Lower lobe of right lung (tissue), 2 donors: ENCODE measurements around the gene MBNL2. TPM values are rescaled to one million over a fixed set of nuclear protein-coding genes. Genes with fewer than 3 reads are reported as not detected.

ENCODE experiments used
- ATAC-seq, 2 donors: fragments of 200-7000 bp; cut with Tn5 transposase; one replicate each; pipeline ENCODE4 v1.9.1; 2020 to 2022; ENCODE audit warnings: mild to moderate bottlenecking in 2 of 2, moderate library complexity in 2 of 2
- DNase-seq: peaks from one replicate; pipeline ENCODE4 v3.0.0-alpha.2; 2020
- H3K27ac ChIP-seq: fragments of 200-600 bp; one replicate; pipeline ENCODE4 v1.8.0; 2022
- H3K27me3 ChIP-seq: fragments of 200-600 bp; one replicate; pipeline ENCODE4 v1.8.0; 2022; ENCODE audit warnings: low read depth
- H3K36me3 ChIP-seq: fragments of 200-600 bp; one replicate; pipeline ENCODE4 v1.8.0; 2022; ENCODE audit warnings: mild to moderate bottlenecking
- H3K4me1 ChIP-seq: fragments of 200-600 bp; one replicate; pipeline ENCODE4 v1.8.0; 2022
- H3K4me3 ChIP-seq: fragments of 200-600 bp; one replicate; pipeline ENCODE4 v1.8.0; 2022; ENCODE audit warnings: mild to moderate bottlenecking
- H3K9me3 ChIP-seq: fragments of 200-600 bp; one replicate; pipeline ENCODE4 v1.8.0; 2022
- intact Hi-C: fragments of 100-400 bp; cut with DNase I; formaldehyde crosslinking; loops from one replicate; pipeline ENCODE4 v1.11.0; 2022
- total RNA-seq: library from RNA; stranded (reverse); fragmentation: NEBNext Ultra II Directional; extraction: Animal tissue kit (Norgen Biotek cat#: 25700); gene quantifications from one replicate; pipeline ENCODE4 v1.2.1, GENCODE V29; 2021
- TF ChIP-seq, protein P1 (sequence below): fragments of 200-600 bp; IDR thresholded peaks from one replicate; pipeline ENCODE4 v1.8.0; 2022; ENCODE audit warnings: antibody characterized with exemption, mild to moderate bottlenecking
- donor health status: DM: no; HTN: yes; CAD: no; lungs with severe emphysema.

The MBNL2 gene
- total RNA-seq, 1 donor from 2014 or later, result 58.2 TPM

GRCh38 chr13:97238883-97239282 is 16.8 kb downstream of the MBNL2 start:
- intact Hi-C loops, result no loop called here
- peaks cover 94% of the 10 kb centered on the region for H3K4me1 ChIP-seq
- DNase-seq (no peak), ATAC-seq (no peak)
- no peak overlapping the region for H3K4me3 ChIP-seq
- peak overlapping the region; percentile 27 for H3K27ac ChIP-seq
- H3K27me3 ChIP-seq, result no peaks in the 10 kb centered on the region
- no peaks in the 10 kb centered on the region for H3K36me3 ChIP-seq
- H3K9me3 ChIP-seq, result no peaks in the 10 kb centered on the region
- TF ChIP-seq, protein P1, sequence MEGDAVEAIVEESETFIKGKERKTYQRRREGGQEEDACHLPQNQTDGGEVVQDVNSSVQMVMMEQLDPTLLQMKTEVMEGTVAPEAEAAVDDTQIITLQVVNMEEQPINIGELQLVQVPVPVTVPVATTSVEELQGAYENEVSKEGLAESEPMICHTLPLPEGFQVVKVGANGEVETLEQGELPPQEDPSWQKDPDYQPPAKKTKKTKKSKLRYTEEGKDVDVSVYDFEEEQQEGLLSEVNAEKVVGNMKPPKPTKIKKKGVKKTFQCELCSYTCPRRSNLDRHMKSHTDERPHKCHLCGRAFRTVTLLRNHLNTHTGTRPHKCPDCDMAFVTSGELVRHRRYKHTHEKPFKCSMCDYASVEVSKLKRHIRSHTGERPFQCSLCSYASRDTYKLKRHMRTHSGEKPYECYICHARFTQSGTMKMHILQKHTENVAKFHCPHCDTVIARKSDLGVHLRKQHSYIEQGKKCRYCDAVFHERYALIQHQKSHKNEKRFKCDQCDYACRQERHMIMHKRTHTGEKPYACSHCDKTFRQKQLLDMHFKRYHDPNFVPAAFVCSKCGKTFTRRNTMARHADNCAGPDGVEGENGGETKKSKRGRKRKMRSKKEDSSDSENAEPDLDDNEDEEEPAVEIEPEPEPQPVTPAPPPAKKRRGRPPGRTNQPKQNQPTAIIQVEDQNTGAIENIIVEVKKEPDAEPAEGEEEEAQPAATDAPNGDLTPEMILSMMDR, result no peak

GRCh38 chr13:97239306-97239705 is 17.2 kb downstream of the MBNL2 start:
- no peak for ATAC-seq
- peak overlapping the region; percentile 27 for H3K27ac ChIP-seq
- intact Hi-C loops, result no loop called here
- TF ChIP-seq, protein P1, result no peak
- H3K4me3 ChIP-seq, result no peak overlapping the region
- no peak for DNase-seq
- H3K4me1 ChIP-seq, result peaks cover 94% of the 10 kb centered on the region
- no peaks in the 10 kb centered on the region for H3K27me3 ChIP-seq
- H3K9me3 ChIP-seq, result no peaks in the 10 kb centered on the region
- H3K36me3 ChIP-seq, result no peaks in the 10 kb centered on the region

DNA sequence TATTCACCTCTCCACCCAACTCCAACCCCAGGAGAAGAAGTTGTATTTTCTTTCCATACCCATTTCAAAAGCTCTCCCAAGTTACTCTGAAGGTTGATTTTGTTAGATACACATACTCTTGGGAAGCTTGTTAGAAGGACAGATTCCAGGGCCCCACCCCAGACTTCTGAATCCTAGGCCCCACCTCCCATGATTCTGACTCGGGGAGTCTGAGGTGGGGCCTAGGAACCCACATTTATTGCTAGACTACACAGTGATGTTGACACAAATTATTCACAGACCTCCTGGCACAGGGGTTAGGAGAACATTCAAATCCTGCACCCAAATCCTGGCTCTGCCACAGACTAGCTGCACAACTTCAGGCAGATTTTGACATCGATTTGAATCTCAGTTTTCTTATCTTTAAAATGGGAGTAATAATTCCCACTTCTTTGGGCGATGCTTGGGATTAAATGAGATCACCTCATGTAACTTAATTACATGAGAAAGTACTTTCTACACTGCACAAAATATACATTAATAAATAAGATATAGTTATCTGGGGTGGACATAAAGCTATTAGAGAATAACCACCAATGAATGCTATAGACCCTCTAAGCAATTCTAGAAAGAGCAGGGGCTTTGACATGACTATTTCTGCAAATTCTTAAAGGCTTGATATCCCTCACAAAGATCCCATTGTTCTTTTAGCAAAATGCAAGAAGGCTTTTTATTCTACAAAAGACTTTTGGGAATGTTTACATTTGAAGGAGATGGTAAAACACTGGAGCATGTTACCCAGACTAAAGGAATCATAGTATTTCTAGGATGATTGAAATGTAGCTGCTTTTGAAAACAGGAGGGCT is 18.0 kb downstream of the MBNL2 start:
- TF ChIP-seq, protein P1, result no peak
- Histone ChIP-seq H3K9me3 (no peaks in the 10 kb centered on the region), H3K4me1 (peaks cover 94% of the 10 kb centered on the region), H3K27me3 (no peaks in the 10 kb centered on the region), H3K36me3 (no peaks in the 10 kb centered on the region), H3K4me3 (no peak overlapping the region), H3K27ac (peak overlapping the region; percentile 54)
- intact Hi-C loops, result no loop called here
- DNase-seq (no peak), ATAC-seq (peak in 1 of 2 donors; percentile 22)

DNA sequence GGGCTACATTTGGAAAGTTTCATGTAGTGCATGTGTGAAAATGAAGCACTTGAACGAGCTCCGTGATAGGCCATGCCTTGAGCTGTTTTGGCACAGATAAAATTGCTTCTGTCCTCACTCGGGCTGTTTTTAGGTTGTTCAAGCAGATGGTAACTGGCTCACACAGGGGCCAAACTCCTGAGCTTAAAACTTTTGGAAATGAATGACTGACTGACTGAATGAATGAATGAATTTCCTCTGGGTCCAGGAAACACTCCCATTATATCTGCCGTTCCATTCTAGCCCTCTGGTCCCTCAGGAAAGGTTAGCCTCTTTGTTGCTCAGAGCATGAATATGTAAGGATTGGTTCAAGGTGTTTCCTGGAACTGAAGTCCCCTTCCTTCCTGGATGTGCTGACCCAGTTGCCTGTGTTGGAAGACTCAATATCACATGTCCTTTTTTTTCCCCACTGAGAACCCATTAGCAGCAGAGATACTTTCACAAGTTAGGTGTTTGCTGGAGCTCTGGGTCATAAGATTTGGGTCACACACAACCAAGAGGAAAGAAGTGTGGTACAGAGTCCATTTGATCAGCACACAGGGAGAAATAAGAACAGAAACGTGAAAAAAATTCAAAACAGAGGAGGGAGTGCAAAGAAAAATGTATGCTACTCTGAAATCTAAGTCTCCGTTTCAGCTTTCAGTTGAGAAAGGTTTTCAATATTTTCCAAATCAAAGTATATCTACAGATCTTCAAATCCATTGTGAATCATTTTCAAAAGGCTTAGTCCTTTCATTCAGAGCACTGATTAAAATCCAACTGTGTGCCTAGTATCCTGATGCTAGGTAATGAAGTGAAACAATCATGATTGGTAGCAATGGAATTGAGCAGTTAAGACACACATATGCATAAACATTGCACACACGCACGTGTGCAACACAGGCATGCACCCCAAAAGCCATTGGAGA is 18.9 kb downstream of the MBNL2 start:
- peak overlapping the region; percentile 54 for H3K27ac ChIP-seq
- H3K4me3 ChIP-seq, result no peak overlapping the region
- TF ChIP-seq, protein P1, result no peak
- intact Hi-C loops, result no loop called here
- no peaks in the 10 kb centered on the region for H3K9me3 ChIP-seq
- H3K36me3 ChIP-seq, result no peaks in the 10 kb centered on the region
- H3K4me1 ChIP-seq, result peaks cover 92% of the 10 kb centered on the region
- no peak for DNase-seq
- no peak for ATAC-seq
- H3K27me3 ChIP-seq, result no peaks in the 10 kb centered on the region

DNA sequence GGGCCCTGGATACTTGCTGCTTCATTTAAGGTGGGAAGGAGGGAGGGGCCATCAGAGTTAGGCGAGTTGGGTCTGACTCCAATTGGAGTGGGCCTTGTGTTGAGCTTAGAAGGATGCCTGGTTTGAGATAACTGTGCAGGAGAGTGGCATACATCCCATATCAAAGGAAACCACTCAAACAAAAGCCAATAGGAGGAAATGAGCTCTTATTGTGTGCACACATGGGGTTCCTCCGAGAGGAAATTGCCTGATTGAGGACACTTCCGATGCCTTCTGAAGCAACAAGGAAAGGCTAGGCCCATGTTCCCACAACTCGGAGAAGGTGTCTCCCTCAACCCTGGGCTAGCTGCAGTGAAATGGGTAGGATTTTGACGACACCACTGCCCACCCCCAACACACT is 19.6 kb downstream of the MBNL2 start:
- Histone ChIP-seq H3K4me3 (no peak overlapping the region), H3K36me3 (no peaks in the 10 kb centered on the region), H3K27me3 (no peaks in the 10 kb centered on the region), H3K9me3 (no peaks in the 10 kb centered on the region), H3K27ac (peak overlapping the region; percentile 54), H3K4me1 (peaks cover 85% of the 10 kb centered on the region)
- DNase-seq (no peak), ATAC-seq (peak; percentile 22 to 47)
- intact Hi-C loops, result no loop called here
- TF ChIP-seq, protein P1, result no peak
